Measurements from ENCODE around the gene ZNF12. TPM values are rescaled to one million over a fixed set of nuclear protein-coding genes. Genes with fewer than 3 reads are reported as not detected.
"Not testable (repeated sequence)": the region's sequence is repeated elsewhere in the genome, so short reads cannot be mapped to it uniquely, and the experiment has no call there.

ZNF12 gene
- total and polyA plus RNA-seq, 2 donors (not counting 1 experiment from before 2014, with no cell fraction given) = 6.3 to 41.3 TPM

DNA sequence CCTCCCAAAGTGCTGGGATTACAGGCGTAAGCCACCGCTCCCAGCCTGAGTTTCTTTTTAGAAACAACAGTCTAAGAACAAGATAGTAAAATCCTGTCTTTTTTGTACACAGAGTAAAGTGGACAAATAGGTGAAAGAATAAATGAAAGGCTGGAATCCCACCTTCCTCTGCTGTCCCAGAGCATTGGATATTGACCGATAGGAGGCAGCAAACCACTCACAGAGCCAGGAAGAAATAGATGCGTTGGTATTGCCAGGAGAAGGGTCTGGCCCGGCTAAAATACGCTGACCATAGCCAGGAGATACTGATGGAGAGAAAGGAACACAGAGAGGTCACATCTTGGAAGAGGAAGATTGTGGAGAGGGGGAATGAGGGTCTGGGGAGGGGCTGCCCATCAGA lies 11.4 kb upstream of the ZNF12 start:
- ChIA-PET CTCF (no interaction called here), POLR2A (no interaction called here)
- intact Hi-C loops (cut with micrococcal nuclease) = no loop called here
- H3K9me3 ChIP-seq (ENCODE audit: control extremely low read depth in 1 of 3, control insufficient read depth in 2 of 3, insufficient read depth in 1 of 3, low read length in 2 of 3) = no peaks in the 10 kb centered on the region
- H3K27ac ChIP-seq (ENCODE audit: low read length in 2 of 2) = no peak overlapping the region
- no peak overlapping the region for H3K4me2 ChIP-seq (replicated peaks; ENCODE audit: low read depth, low read length, poor library complexity, severe bottlenecking)
- H3K79me2 ChIP-seq (ENCODE audit: control insufficient read depth, insufficient read depth, low read length) = no peaks in the 10 kb centered on the region
- H3K9me3 Mint-ChIP-seq (ENCODE audit: insufficient read depth) = no peaks in the 10 kb centered on the region
- H3K4me1 Mint-ChIP-seq = peaks cover 5% of the 10 kb centered on the region
- no peak overlapping the region for H3K27ac Mint-ChIP-seq
- peaks cover 0 to 2% of the 10 kb centered on the region in 2 donors for H3K4me1 ChIP-seq (ENCODE audit: control insufficient read depth in 2 of 2, insufficient read depth in 2 of 2, low read length in 2 of 2)
- H3K27me3 Mint-ChIP-seq = peaks cover 15% of the 10 kb centered on the region
- no peaks in the 10 kb centered on the region for H4K20me1 ChIP-seq (ENCODE audit: control insufficient read depth, insufficient read depth, low read length, poor library complexity, severe bottlenecking)
- no peak overlapping the region for H3K4me3 Mint-ChIP-seq
- TF ChIP-seq EZH2 (IDR thresholded peaks at IDR 0.05; ENCODE audit: borderline replicate concordance, insufficient read depth, low read depth, low read length, poor library complexity, severe bottlenecking) (no peak), CTCF (IDR thresholded peaks at IDR 0.05) (no peak)
- H3K27me3 ChIP-seq (replicated peaks in 1 of 4; ENCODE audit: control extremely low read depth in 1 of 4, control insufficient read depth in 3 of 4, insufficient read depth in 4 of 4, low read length in 3 of 4) = no peaks in the 10 kb centered on the region
- H3K36me3 ChIP-seq (replicated peaks in 1 of 2; ENCODE audit: control extremely low read depth in 1 of 2, control insufficient read depth in 1 of 2, extremely low read depth in 1 of 2, insufficient read depth in 2 of 2, low read length in 1 of 2) = no peaks in the 10 kb centered on the region
- 52% methylated on average over 6 of the region's 6 CpGs for WGBS (ENCODE audit: insufficient coverage)
- no peak for ATAC-seq (ENCODE audit: low read depth)
- DNase-seq = no peak
- no peak overlapping the region for H3K9ac ChIP-seq (ENCODE audit: low read length)
- H2AFZ ChIP-seq (ENCODE audit: insufficient read depth, low read depth, low read length, poor library complexity, severe bottlenecking) = no peak overlapping the region
- no peak overlapping the region for H3K4me3 ChIP-seq (ENCODE audit: control extremely low read depth in 1 of 5, extremely low read depth in 1 of 5, insufficient read depth in 1 of 5, low read depth in 2 of 5, low read length in 4 of 5)

GRCh38 chr7:6715898-6716297 lies 9.2 kb upstream of the ZNF12 start:
- ATAC-seq (ENCODE audit: low read depth); H3K4me1 Mint-ChIP-seq; H3K9me3 ChIP-seq (ENCODE audit: control extremely low read depth in 1 of 3, control insufficient read depth in 2 of 3, insufficient read depth in 1 of 3, low read length in 2 of 3); H3K4me2 ChIP-seq (replicated peaks; ENCODE audit: low read depth, low read length, poor library complexity, severe bottlenecking); H3K27ac Mint-ChIP-seq; H3K9ac ChIP-seq (ENCODE audit: low read length); H3K4me3 Mint-ChIP-seq; H3K4me3 ChIP-seq (ENCODE audit: control extremely low read depth in 1 of 5, extremely low read depth in 1 of 5, insufficient read depth in 1 of 5, low read depth in 2 of 5, low read length in 4 of 5); DNase-seq; H3K9me3 Mint-ChIP-seq (ENCODE audit: insufficient read depth); H3K79me2 ChIP-seq (ENCODE audit: control insufficient read depth, insufficient read depth, low read length); intact Hi-C loops (cut with micrococcal nuclease); H3K36me3 ChIP-seq (replicated peaks in 1 of 2; ENCODE audit: control extremely low read depth in 1 of 2, control insufficient read depth in 1 of 2, extremely low read depth in 1 of 2, insufficient read depth in 2 of 2, low read length in 1 of 2); H2AFZ ChIP-seq (ENCODE audit: insufficient read depth, low read depth, low read length, poor library complexity, severe bottlenecking); H3K4me1 ChIP-seq (ENCODE audit: control insufficient read depth in 2 of 2, insufficient read depth in 2 of 2, low read length in 2 of 2); CTCF ChIA-PET; H4K20me1 ChIP-seq (ENCODE audit: control insufficient read depth, insufficient read depth, low read length, poor library complexity, severe bottlenecking); H3K27ac ChIP-seq (ENCODE audit: low read length in 2 of 2); H3K27me3 ChIP-seq (replicated peaks in 1 of 4; ENCODE audit: control extremely low read depth in 1 of 4, control insufficient read depth in 3 of 4, insufficient read depth in 4 of 4, low read length in 3 of 4): not testable (repeated sequence)
- 91% methylated on average over 7 of the region's 9 CpGs for WGBS (ENCODE audit: insufficient coverage)
- POLR2A ChIA-PET = interaction anchor here (0.6 kb wide), 1 partner anchor 204 kb away, joined by 4 read pairs; no protein-coding TSS in a partner anchor
- peaks cover 19% of the 10 kb centered on the region for H3K27me3 Mint-ChIP-seq

Data from B cell (primary cell).